Psoas muscle (tissue), 8 donors: ENCODE measurements around the gene LASP1NB. TPM values are rescaled to one million over a fixed set of nuclear protein-coding genes. Genes with fewer than 3 reads are reported as not detected.

Experiments used
- ATAC-seq, 4 donors: fragments of 200-7000 bp; cut with Tn5 transposase; one replicate each; pipeline ENCODE4 v1.9.1; 2020; ENCODE audit warnings: moderate library complexity in 3 of 4, mild to moderate bottlenecking in 2 of 4
- DNase-seq, 2 donors: peaks; one replicate each; pipeline ENCODE4 v3.0.0-alpha.2; 2020
- H3K27ac ChIP-seq: fragments of 200-600 bp; one replicate; pipeline ENCODE4 v1.8.0; 2022
- H3K27me3 ChIP-seq, 3 donors: fragments of 200-600 bp in 1 of 3; one replicate each; pipeline versions ENCODE4 v1.6.1 to v1.8.0; 2013 to 2022; ENCODE audit warnings: low read length in 2 of 3, mild to moderate bottlenecking in 2 of 3, moderate library complexity in 1 of 3; ENCODE audit not compliant: insufficient read depth in 3 of 3
- H3K36me3 ChIP-seq, 2 donors: fragments of 200-600 bp in 1 of 2; one replicate each; pipeline versions ENCODE4 v1.6.1 to v1.8.0; 2013 to 2022; ENCODE audit warnings: low read depth in 1 of 2, mild to moderate bottlenecking in 1 of 2, moderate library complexity in 1 of 2; ENCODE audit not compliant: insufficient read depth in 1 of 2
- H3K4me1 ChIP-seq: fragments of 200-600 bp; one replicate; pipeline ENCODE4 v1.8.0; 2022
- H3K4me3 ChIP-seq: fragments of 200-600 bp; one replicate; pipeline ENCODE4 v1.8.0; 2022; ENCODE audit warnings: mild to moderate bottlenecking
- H3K9me3 ChIP-seq: fragments of 200-600 bp; one replicate; pipeline ENCODE4 v1.8.0; 2022
- WGBS, 3 donors: extraction: QIAGEN DNeasy Blood & Tissue Kit; methylation state at CpG; one replicate each; pipeline versions ENCODE4 v1.1.6 to v1.1.7; 2013; 5-methylcytosine and 5-hydroxymethylcytosine counted together
- intact Hi-C, 2 donors: fragments of 100-400 bp; cut with DNase I; formaldehyde crosslinking; loops; one replicate each; pipeline versions ENCODE4 v1.11.0 to v1.14.2; 2022
- polyA plus RNA-seq, 3 donors: library from polyadenylated mRNA; stranded (reverse); fragments of 200-250 nt; gene quantifications; one replicate each; pipeline ENCODE4 v1.2.3, GENCODE V29; 2013
- total RNA-seq, 4 donors: library from RNA; stranded (reverse); fragmentation: NEBNext Ultra II Directional in 2 of 4; extraction: Animal tissue kit (Norgen Biotek cat#: 25700) in 2 of 4; gene quantifications; one replicate each; pipeline versions ENCODE4 v1.2.1 to v1.2.4, GENCODE V29; 2021 to 2023
- TF ChIP-seq, protein P1 (sequence below): fragments of 200-600 bp; IDR thresholded peaks from one replicate; pipeline ENCODE4 v1.8.0; 2022; ENCODE audit warnings: antibody characterized with exemption
- donor health status: healthy with polysubstance abuse.
- donor health status: DM: no; HTN: no; CAD: no; lungs with moderate emphysema.
- donor health status: Bipolar disorder and iron deficiency.
- donor health status: healthy.
- donor health status: DM: yes; HTN: yes; CAD: no.
- donor health status: DM: no; HTN: no; CAD: no.
- donor health status: DM: no; HTN: no; CAD: no.
- donor health status: DM: yes; HTN: yes; CAD: no.

Gene LASP1NB

DNA sequence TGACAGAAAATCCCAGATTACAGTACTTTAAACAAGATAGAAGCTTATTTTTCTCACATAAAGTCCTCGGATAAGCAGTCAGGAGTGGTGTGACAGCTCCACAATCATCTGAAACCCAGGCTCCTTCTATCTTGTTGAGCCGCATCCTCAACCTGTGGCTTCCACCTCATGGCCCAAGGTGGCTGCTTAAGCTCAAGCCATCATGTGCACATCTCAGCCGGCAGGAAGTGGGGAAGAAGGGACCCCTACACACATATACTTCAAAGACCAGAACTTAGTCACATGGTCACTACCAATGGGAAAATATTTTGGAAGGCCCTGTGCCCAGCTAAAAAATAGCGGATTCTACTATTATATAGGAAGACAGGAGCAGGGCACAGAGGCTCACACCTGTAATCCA is 52.8 kb downstream of the LASP1NB start:
- TF ChIP-seq, protein P1, sequence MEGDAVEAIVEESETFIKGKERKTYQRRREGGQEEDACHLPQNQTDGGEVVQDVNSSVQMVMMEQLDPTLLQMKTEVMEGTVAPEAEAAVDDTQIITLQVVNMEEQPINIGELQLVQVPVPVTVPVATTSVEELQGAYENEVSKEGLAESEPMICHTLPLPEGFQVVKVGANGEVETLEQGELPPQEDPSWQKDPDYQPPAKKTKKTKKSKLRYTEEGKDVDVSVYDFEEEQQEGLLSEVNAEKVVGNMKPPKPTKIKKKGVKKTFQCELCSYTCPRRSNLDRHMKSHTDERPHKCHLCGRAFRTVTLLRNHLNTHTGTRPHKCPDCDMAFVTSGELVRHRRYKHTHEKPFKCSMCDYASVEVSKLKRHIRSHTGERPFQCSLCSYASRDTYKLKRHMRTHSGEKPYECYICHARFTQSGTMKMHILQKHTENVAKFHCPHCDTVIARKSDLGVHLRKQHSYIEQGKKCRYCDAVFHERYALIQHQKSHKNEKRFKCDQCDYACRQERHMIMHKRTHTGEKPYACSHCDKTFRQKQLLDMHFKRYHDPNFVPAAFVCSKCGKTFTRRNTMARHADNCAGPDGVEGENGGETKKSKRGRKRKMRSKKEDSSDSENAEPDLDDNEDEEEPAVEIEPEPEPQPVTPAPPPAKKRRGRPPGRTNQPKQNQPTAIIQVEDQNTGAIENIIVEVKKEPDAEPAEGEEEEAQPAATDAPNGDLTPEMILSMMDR, result no peak
- Histone ChIP-seq H3K27ac (no peak overlapping the region), H3K4me3 (no peak overlapping the region), H3K36me3 (no peaks in the 10 kb centered on the region), H3K9me3 (no peaks in the 10 kb centered on the region), H3K4me1 (no peaks in the 10 kb centered on the region), H3K27me3 (no peaks in the 10 kb centered on the region)
- ATAC-seq (no peak), DNase-seq (no peak)
- WGBS, 3 donors, result 93 to 96% (median 94%) methylated on average over 4 of the region's 4 CpGs
- intact Hi-C loops, result no loop called here

Other genes with a start within 250 kb of the LASP1NB start
- 100 to 1,000 TPM in 1 of 4 donors, 10 to 100 TPM in 3; 78.5 to 120 (median 84.9) TPM for gene MLLT6, start 220.3 kb upstream of the LASP1NB start, total RNA-seq
- 10 to 100 TPM; 16.3 to 50.2 (median 25.5) TPM for gene MLLT6, start 220.3 kb upstream of the LASP1NB start, polyA plus RNA-seq
- gene CISD3, start 195.3 kb upstream of the LASP1NB start, total RNA-seq, result 10 to 100 TPM; 29.9 to 45.5 (median 37.4) TPM
- gene CISD3, start 195.3 kb upstream of the LASP1NB start, polyA plus RNA-seq, result 10 to 100 TPM; 39.6 to 83.6 (median 41.5) TPM
- 10 to 100 TPM in 1 of 4 donors, 1 to 10 TPM in 3; 7.1 to 10.8 (median 7.5) TPM for gene PCGF2, start 177.3 kb upstream of the LASP1NB start, total RNA-seq
- 1 to 10 TPM; 3.3 to 5.8 (median 5.1) TPM for gene PCGF2, start 177.3 kb upstream of the LASP1NB start, polyA plus RNA-seq
- gene PSMB3, start 172.9 kb upstream of the LASP1NB start, total RNA-seq, result 100 to 1,000 TPM; 112 to 209 (median 184) TPM
- 100 to 1,000 TPM; 286 to 463 (median 332) TPM for gene PSMB3, start 172.9 kb upstream of the LASP1NB start, polyA plus RNA-seq
- 10 to 100 TPM; 61.2 to 66.7 (median 63.8) TPM for gene PIP4K2B, start 126.1 kb upstream of the LASP1NB start, total RNA-seq
- gene PIP4K2B, start 126.1 kb upstream of the LASP1NB start, polyA plus RNA-seq, result 10 to 100 TPM; 19.3 to 72.6 (median 26.5) TPM
- 10 to 100 TPM in 3 of 4 donors, 1 to 10 TPM in 1; 9.7 to 21.3 (median 15.3) TPM for gene CWC25, start 100.3 kb upstream of the LASP1NB start, total RNA-seq
- 10 to 100 TPM; 13.5 to 22.0 (median 15.0) TPM for gene CWC25, start 100.3 kb upstream of the LASP1NB start, polyA plus RNA-seq
- 1,000 to 10,000 TPM in 1 of 4 donors, 100 to 1,000 TPM in 3; 816 to 1,006 (median 921) TPM for gene RPL23, start 71.9 kb upstream of the LASP1NB start, total RNA-seq
- gene RPL23, start 71.9 kb upstream of the LASP1NB start, polyA plus RNA-seq, result 1,000 to 10,000 TPM; 1,675 to 2,332 (median 1,765) TPM
- gene LASP1, start 55.6 kb upstream of the LASP1NB start, total RNA-seq, result 10 to 100 TPM; 14.6 to 20.1 (median 17.2) TPM
- 10 to 100 TPM in 2 of 3 donors, 1 to 10 TPM in 1; 8.6 to 14.0 (median 10.9) TPM for gene LASP1, start 55.6 kb upstream of the LASP1NB start, polyA plus RNA-seq
- not detected for gene FBXO47, start 41.8 kb downstream of the LASP1NB start, total RNA-seq
- under 1 TPM in 1 of 3 donors, not detected in 2; 0.03 TPM for gene FBXO47, start 41.8 kb downstream of the LASP1NB start, polyA plus RNA-seq
- 1 to 10 TPM; 2.3 to 9.2 (median 2.7) TPM for gene PLXDC1, start 226.0 kb downstream of the LASP1NB start, total RNA-seq
- gene PLXDC1, start 226.0 kb downstream of the LASP1NB start, polyA plus RNA-seq, result 1 to 10 TPM; 2.7 to 3.9 (median 3.3) TPM
- 1 to 10 TPM in 1 of 4 donors, under 1 TPM in 2, not detected in 1; 0.15 to 1.0 (median 0.15) TPM for gene ARL5C, start 240.5 kb downstream of the LASP1NB start, total RNA-seq
- not detected for gene ARL5C, start 240.5 kb downstream of the LASP1NB start, polyA plus RNA-seq